GM19193 (cell line): ENCODE results near the gene CMC2.

Experiments
- POLR2A ChIP-seq: IDR thresholded peaks from 4 replicates; pipeline ENCODE4 v1.6.1; 2011; ENCODE audit not compliant: insufficient read depth, insufficient read length; ENCODE audit errors: extremely low read depth

CMC2 gene

DNA sequence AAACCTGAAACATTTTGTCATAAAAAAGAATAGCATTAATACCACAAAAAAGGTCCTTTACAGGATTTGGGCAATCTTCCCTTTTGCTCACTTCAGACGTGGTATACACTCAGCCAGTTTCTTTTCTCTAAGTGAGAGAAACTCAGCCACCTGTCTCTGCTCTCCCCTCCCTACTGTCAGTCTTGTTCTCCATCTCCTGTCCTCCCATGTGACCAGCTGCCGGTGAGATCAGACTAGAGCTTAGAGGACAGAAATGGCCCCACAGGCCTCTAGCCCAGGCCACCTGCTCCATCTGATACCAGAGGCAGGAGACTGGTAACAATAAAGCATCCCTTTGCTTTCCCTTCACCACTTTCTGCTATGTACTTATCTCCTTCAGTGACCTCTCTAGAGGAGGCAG lies 34.9 kb downstream of the CMC2 start:
- TF ChIP-seq POLR2A, result no peak

DNA sequence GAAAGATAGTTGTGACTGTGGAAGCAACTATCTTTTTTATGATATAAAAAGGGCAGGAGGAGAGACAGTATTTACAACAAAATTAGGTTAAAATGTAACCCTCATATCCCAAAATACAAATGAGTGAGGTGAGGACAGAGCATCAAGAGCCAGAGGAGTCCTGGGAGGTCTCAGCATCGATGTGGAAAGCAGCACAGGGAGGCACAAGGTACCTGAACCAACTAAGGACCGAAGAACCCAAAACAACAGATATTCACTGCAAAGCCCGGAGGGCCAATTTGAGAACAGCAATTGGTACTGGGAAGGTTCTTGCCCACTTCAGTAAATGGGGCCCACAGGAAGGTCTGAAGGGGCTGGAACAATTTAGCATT lies 37.6 kb downstream of the CMC2 start:
- no peak for TF ChIP-seq POLR2A

DNA sequence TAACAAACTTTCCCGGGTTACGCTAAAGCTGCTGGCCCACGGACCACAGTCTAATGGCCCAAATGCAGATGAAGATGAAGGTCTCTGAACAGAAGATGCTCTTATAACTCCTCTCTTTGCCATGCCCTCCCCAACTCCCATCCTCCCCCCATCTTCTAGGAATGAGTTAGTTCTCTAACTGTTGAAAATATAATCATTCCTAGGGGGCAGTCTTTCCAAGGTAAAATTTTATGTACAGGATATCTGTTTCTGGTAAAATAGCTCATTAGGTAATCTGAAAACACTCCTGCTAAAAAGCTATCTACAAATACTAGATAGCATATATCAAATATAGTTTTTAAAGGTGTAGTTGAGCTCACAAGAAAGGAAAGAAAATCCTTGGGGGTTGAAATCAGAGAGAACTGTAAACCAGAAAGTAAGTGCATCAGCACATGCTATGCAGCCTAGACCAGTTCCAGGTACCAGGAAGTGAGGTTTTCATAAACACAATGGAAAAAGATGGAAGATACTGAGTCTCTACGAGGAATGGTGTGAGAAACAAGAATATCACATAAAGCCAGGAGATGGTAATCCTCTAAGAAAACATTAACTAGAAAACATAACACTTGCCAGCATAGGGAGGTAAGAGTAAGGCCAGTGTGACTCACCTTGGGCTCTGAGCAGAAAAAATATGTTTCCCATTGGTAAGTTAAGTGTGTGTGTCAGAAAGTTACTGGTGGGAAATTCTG lies 38.1 kb downstream of the CMC2 start:
- TF ChIP-seq POLR2A, result no peak

DNA sequence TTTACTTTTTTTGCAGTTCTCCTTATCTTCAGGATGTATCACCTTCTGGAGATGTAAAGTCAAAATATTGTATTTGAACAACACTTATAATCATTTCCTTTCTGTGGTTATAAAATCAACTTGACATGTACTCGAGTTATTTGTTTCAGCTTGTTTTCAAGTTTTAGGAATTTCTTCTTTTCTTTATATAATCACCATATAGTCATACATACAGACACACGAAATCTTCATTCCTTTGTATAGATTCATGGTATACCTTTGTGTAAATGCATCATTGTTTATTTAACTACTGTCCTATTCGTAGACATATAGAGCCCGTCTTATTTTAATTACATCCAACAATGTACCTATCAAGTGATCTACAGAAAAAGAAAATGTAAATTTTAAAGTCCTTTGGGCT lies 40.1 kb downstream of the CMC2 start:
- no peak for TF ChIP-seq POLR2A

DNA sequence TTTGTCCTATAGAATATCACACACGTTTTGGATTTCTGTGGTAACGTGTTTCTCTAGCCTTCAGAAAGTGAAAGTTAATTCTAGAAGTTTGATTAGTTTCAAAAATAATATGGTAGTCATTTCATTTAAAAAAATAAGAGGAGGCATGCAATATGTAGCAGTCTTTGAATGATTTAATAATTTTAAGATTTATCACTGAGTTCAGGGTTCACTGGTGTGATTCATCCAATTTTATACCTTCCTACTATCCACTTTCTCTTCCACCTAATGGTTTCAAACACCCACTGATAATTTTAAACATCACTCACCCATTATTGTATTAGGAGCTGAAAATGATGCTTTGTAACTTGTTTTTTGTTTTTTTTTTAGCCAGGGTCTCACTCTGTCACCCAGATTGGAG lies 42.3 kb downstream of the CMC2 start:
- no peak for TF ChIP-seq POLR2A

DNA sequence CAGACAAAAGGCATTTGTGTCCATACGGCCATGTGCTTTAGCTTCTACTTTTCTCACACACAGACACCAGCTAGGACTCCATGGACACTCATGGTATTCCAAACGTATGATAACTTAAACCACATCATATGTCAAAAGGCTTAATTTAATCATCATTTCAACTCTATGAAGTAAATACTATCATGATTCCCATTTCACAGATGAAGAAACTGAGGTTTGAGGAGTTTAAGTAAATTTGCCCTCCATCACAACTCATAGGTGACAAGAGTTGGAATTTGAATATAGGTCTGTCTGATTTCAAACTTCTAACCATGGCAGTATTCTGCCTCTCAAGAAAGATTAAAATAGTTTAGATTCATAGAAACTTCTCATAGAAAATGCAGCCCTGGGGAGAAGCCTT lies 43.8 kb downstream of the CMC2 start:
- no peak for TF ChIP-seq POLR2A

DNA sequence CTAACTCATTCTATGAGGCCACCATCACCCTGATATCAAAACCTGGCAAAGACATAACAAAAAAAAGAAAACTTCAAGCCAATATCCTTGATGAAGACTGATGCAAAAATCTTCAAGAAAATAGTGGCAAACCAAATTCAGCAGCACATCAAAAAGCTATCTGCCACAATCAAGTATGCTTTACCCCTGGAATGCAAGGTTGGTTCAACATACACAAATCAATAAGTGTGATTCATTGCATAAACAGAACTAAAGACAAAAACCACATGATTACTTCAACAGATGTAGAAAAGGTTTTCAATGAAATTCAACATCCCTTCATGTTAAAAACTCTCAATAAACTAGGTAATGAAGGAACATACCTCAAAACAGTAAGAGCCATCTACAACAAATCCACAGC lies 48.4 kb downstream of the CMC2 start:
- no peak for TF ChIP-seq POLR2A

DNA sequence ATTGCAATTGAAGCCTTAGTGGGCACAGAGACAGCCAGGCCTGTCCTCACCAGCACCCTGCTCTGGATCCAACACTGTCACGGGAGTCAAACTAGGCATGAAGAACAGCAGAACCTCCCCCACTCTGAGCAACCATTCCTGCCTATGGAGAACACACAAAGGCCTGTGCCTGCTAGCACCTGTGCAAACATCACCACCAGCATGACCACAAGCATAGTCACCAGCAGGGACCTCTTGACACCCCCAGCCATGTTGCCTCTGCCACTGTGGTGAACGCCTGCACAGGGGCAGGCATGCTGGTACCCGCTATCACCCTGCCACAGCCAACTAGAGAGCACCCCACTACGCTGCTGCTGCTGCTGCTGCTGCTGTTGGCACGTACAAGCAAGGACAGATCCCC lies 51.7 kb downstream of the CMC2 start:
- TF ChIP-seq POLR2A, result no peak

DNA sequence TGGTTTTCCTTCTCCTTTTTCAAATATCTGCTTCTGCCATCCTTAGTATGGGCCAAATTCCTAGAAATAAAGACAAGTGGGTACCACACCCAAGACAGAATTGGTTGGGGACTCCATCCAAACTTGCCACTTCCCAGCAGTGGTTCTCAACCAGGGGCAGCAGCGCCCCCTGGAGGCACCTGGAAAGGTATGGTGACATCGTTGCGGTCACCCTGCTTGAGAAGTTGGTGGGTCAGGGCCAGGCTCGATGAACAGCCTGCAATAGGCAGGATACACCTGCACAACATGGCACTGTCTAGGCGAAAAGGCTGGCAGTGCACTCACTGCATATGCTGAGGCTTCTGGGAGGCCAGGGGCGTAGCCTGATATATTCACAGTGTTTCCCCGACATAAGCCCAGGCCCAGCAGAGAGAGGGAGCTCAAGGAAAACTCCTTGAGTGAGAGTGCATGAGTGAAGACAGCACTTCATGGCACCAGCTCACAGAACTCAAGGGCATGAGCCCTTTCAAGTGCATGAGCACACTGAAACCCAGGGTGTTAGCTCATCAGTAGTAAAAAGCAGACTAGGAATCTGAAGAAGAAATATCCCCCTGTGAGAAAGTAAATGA lies 57.7 kb downstream of the CMC2 start:
- TF ChIP-seq POLR2A, result no peak

DNA sequence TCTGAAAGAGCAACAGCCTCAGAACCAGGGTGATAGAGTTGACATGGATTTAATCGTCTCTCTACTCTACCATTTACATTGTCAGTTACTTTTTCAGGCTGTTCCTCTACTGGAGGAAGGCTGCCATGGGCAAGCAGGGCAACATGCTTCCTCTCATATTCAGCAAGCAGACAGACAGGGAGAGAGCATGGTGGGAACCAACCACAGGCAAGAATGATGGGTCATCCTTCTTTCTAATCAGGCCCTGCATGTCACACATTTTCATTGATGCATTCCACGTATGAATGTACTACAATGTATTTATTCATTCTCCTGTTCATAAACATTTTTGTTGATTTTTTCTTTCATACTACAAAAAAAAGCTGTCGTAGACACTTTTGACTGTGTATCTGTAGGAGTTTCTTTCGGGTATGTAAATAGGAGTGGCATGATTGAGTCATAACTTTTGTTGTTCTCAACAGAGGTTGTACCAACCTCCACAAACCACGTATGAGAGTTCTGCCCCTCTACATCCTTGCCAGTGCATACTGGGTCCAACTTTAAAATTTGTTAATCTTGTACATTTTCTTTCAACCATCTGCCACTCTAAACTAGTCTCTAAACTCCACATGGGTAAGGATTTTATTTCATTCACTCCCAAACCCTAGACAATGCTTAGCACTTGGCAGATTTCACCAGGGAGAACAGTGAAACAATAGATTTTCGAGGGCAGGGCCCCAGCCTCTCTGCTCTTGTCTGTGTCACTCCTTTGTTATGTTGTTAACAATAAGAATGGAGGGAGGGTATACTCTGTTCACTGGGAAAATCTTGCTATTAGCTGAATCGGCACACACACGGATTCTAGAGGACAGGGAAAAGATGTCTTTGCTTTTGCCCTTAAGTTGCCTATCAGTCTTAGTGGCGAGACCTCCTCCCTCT lies 58.7 kb downstream of the CMC2 start:
- TF ChIP-seq POLR2A, result no peak

DNA sequence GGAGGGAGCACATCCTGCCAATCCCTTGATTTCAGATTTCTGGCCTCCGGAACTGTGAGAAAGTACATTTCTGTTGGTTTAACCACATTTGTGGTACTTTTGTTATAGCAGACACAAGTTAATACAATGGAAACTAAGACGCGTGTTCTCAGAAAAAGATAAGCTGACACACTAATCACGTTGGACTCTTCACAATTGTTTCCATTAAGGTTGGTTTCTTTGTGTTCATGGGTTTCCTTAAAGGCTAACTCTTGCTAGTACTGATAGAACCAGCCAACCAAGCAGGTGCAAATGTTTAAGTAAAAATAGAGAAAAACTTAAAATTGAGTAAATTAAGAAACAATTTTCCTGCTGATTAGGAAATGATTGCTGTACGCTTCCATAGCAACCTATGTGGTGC lies 59.4 kb downstream of the CMC2 start:
- TF ChIP-seq POLR2A, result no peak

DNA sequence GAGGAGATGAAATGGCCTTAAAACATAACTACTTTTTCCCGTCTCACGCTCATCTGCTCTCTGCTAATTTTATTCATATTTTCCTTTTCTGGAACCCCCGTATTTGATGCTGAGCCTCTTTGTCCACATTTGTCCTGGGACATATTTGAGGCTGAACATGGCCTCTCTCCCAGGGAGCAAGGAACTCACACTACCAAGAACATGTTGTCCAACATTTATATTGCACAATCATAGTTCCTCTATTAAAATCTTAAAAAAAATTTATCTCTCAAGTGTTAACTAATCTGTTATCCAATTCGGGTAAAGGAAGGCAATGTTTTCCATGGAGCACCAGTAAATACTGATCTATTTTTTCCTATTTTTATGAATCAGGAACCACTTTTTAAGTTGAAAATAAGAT lies 60.2 kb downstream of the CMC2 start:
- no peak for TF ChIP-seq POLR2A

DNA sequence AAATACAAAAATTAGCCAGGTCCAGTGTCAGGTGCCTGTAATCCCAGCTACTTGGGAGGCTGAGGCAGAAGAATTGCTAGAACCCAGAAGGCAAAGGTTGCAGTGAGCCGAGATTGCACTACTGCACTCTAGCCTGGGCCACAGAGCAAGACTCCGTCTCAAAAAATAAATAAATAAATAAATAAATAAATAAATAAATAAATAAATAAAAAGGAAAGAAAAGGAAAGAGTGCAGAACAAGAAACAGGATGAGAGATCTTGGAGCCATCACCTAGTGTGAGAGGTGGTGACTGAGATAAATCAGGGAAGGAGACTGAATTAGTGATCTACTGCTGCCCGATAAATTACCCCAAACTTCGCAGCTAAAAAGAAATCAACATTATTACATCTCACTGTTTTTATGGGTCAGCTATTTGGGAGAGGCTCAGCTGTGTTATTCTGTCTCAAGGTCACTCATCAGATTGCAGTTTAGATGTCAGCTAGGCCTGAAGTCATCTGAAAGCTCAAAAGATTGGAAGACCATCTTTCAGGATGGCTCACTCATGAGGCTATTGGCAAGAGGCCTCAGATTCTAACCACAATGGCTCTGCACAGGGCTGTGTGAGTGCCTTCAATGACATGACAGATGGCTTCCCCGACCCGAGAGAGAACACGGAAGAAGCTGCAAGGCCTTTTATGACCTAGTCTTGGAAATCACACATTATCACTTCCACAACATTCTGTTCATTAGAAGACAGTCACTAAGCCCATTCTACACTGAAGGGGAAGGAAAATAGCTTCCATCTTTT lies 66.4 kb downstream of the CMC2 start:
- no peak for TF ChIP-seq POLR2A

DNA sequence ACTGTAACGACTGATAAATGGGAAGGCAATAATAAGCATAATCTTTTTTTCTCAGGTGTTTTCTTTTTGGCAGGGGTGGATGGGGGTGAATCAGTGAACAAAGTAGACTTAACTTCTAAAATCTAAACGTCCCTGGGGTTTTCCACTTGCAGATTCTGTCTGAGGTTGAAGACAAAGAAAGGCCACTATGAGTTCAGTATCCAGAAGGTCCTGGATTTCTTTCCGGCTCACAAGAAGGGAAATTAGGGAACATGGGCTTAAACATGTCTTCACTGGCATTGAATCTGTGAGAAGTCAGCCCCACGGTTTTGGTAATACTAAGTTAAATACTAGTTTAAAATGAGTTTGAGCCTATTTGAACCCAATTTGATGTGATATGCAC lies 67.8 kb downstream of the CMC2 start:
- TF ChIP-seq POLR2A, result no peak

DNA sequence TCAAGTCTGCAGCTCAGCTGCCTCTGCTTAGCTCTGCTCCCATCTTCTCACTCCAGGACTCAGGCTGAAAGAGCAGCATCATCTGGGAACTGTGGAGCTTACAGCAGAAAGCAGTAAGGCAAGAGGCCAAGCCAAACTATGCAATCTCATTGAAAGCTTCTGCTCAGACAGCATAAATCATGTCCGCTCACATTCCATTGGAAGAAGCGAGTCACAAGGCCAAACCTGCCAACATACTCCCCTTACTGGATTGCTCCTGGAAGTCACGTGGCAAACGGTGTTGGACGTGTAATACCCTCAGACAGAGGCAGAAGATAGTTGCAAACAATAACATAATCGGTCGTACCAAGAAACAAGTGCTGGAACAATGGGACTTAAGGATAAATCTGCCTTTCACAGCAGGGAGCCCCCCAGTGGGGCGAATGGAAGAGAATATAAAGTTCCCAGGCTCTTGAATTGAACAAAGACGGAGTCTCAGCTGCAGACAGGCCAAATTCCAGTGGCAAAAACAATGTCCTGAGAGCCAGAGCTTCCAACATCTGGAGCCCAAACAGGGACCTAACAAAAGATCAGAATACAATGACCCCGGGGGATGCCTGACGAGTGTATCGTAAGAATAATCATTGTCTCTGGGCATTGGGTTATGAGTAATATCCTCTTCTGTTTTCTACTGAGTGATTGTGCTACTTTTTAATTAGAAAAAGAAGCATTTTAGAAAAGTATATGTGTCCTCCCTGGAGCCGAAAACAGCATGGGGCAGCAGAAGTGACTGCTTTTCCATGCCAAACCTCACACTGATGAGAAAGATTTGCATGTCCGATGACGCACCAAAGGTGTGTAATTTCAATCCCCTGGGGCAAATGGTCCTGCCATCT lies 68.4 kb downstream of the CMC2 start:
- TF ChIP-seq POLR2A, result no peak

DNA sequence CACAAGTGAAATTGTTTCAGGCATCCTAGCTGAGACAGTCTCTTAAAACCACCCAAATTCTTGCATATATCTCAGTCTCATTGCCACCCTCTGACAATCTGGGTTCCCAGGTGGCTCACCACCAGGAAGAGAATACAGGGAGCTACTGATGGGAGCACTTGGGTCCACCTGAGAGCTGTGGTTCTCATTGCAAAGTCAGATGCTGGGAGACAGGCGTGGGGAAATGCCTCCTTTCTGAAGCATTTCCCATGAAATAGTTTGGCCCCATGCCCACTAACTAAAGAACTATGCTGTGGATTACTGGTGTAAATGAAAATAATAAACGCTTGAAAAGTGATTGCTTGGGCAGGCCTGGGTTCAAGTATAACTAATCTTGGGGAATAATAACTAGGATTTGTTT lies 70.3 kb downstream of the CMC2 start:
- TF ChIP-seq POLR2A, result no peak
